Measurements from ENCODE around the gene MVB12B. TPM values are rescaled to one million over a fixed set of nuclear protein-coding genes. Genes with fewer than 3 reads are reported as not detected.

Gene MVB12B
- total and polyA plus RNA-seq, 2 of the 13 experiments (the other 11 are each of a cell fraction or from before 2014, with no cell fraction given): 12.1 to 30.1 TPM

- Histone ChIP-seq H3K36me3 (replicated peaks in 1 of 2; ENCODE audit: control insufficient read depth in 1 of 2, insufficient read depth in 2 of 2, low read length in 2 of 2) (peaks cover 13 to 61% of the 10 kb centered on the region in 2 experiments), H3K27ac (ENCODE audit: extremely low read length, insufficient read depth, low read length) (no peak overlapping the region), H3K79me2 (ENCODE audit: insufficient read depth, low read length) (peaks cover 55% of the 10 kb centered on the region), H3K4me2 (ENCODE audit: low read depth, low read length) (no peak overlapping the region), H4K20me1 (ENCODE audit: insufficient read depth, low read length) (peaks cover under 1% of the 10 kb centered on the region), H3K4me3 (replicated peaks in 1 of 3; ENCODE audit: insufficient read depth in 1 of 3, low read depth in 2 of 3, low read length in 3 of 3) (no peak overlapping the region), H3K9ac (ENCODE audit: insufficient read depth, low read depth, low read length) (no peak overlapping the region), H2AFZ (ENCODE audit: low read length) (no peak overlapping the region), H3K9me3 (ENCODE audit: low read length) (peaks cover 17% of the 10 kb centered on the region), H3K27me3 (ENCODE audit: control insufficient read depth in 1 of 2, insufficient read depth in 2 of 2, low read length in 2 of 2) (no peaks in the 10 kb centered on the region), H3K4me1 (ENCODE audit: insufficient read depth, low read length) (peaks cover 24% of the 10 kb centered on the region)
- intact Hi-C loops (cut with micrococcal nuclease; ENCODE audit: unreplicated experiment) (no loop called here), in situ Hi-C loops (cut with HindIII; ENCODE audit: extremely low pct_ligation_motif_present, low pct_unique_long_range_greater_than_20kb) (no loop called here)
- FAIRE-seq: no peak
- POLR2A ChIA-PET: no interaction called here
- BruUV-seq (replicated peaks): no TSS peak
- CTCF ChIA-PET (ENCODE audit: low intra/inter-chr PET ratio, low total read pairs): no interaction called here
- no peak for ATAC-seq
- TF ChIP-seq PITX1 (CRISPR knock-in tag; IDR thresholded peaks at IDR 0.05) (no peak), ZNF256 (CRISPR knock-in tag; conservative IDR thresholded peaks at IDR 0.05) (no peak), TP53 (CRISPR knock-in tag; conservative IDR thresholded peaks at IDR 0.05) (no peak)
- DNase-seq (ENCODE audit: low spot score): no peak
- 92% methylated on average over 14 of the region's 14 CpGs for WGBS (ENCODE audit: low lambda C conversion rate)
These were observed 21.5 kb downstream of the MVB12B start for GRCh38 chr9:126347911-126348760.

- Histone ChIP-seq H3K4me2 (ENCODE audit: low read depth, low read length) (no peak overlapping the region), H3K27ac (ENCODE audit: extremely low read length, insufficient read depth, low read length) (no peak overlapping the region), H3K36me3 (replicated peaks in 1 of 2; ENCODE audit: control insufficient read depth in 1 of 2, insufficient read depth in 2 of 2, low read length in 2 of 2) (peaks cover 13 to 59% of the 10 kb centered on the region in 2 experiments; a peak in 4 of 5 replicates), H3K9me3 (ENCODE audit: low read length) (peaks cover 17% of the 10 kb centered on the region), H3K9ac (ENCODE audit: insufficient read depth, low read depth, low read length) (no peak overlapping the region), H3K27me3 (ENCODE audit: control insufficient read depth in 1 of 2, insufficient read depth in 2 of 2, low read length in 2 of 2) (no peaks in the 10 kb centered on the region), H3K4me3 (replicated peaks in 1 of 3; ENCODE audit: insufficient read depth in 1 of 3, low read depth in 2 of 3, low read length in 3 of 3) (no peak overlapping the region), H4K20me1 (ENCODE audit: insufficient read depth, low read length) (no peaks in the 10 kb centered on the region; the same call in 1 of the 2 replicates), H3K4me1 (ENCODE audit: insufficient read depth, low read length) (peaks cover 15% of the 10 kb centered on the region), H2AFZ (ENCODE audit: low read length) (no peak overlapping the region), H3K79me2 (ENCODE audit: insufficient read depth, low read length) (peaks cover 60% of the 10 kb centered on the region)
- in situ Hi-C loops (cut with HindIII; ENCODE audit: extremely low pct_ligation_motif_present, low pct_unique_long_range_greater_than_20kb): no loop called here
- CTCF ChIA-PET (ENCODE audit: low intra/inter-chr PET ratio, low total read pairs): no interaction called here
- WGBS (ENCODE audit: low lambda C conversion rate): 94% methylated on average over 7 of the region's 7 CpGs
- FAIRE-seq: no peak
- POLR2A ChIA-PET: interaction anchor here (1.3 kb wide), 1 partner anchor 27 kb away, joined by 8 read pairs; no protein-coding TSS in a partner anchor
- intact Hi-C loops (cut with micrococcal nuclease; ENCODE audit: unreplicated experiment): no loop called here
- ATAC-seq: no peak
- BruUV-seq (replicated peaks): no TSS peak
- no peak for DNase-seq (ENCODE audit: low spot score)
- TF ChIP-seq NR2F6 (IDR thresholded peaks at IDR 0.05) (no peak), NR2F6 (CRISPR knock-in tag; IDR thresholded peaks at IDR 0.05) (no peak), GMEB2 (CRISPR knock-in tag; IDR thresholded peaks at IDR 0.05; ENCODE audit: low read depth) (no peak), HDAC1 (CRISPR knock-in tag; IDR thresholded peaks at IDR 0.05) (no peak), ZNF879 (CRISPR knock-in tag; IDR thresholded peaks at IDR 0.05) (no peak), FOXA3 (CRISPR knock-in tag; IDR thresholded peaks at IDR 0.05) (no peak), MNT (IDR thresholded peaks at IDR 0.05) (no peak), ZNF510 (CRISPR knock-in tag; IDR thresholded peaks at IDR 0.05; ENCODE audit: low read depth) (no peak), CENPX (CRISPR knock-in tag; IDR thresholded peaks at IDR 0.05) (no peak)
These were observed 22.4 kb downstream of the MVB12B start for GRCh38 chr9:126348911-126349550.
